Measurements from ENCODE around the gene TDRD9.

TDRD9 gene

GRCh38 chr14:104031384-104031783 is 103.1 kb downstream of the TDRD9 start:
- DNase-seq (ENCODE audit: low read depth in 2 of 2), result no peak

GRCh38 chr14:104034976-104035699 is 106.9 kb downstream of the TDRD9 start:
- DNase-seq (ENCODE audit: low read depth in 2 of 2), result no peak

- DNase-seq (ENCODE audit: low read depth in 2 of 2), result no peak
Measured at GRCh38 chr14:104036212-104036611, 108.0 kb downstream of the TDRD9 start.

- no peak for DNase-seq (ENCODE audit: low read depth in 2 of 2)
Measured at GRCh38 chr14:104037074-104037473, 108.8 kb downstream of the TDRD9 start.

GRCh38 chr14:104037903-104038302 is 109.6 kb downstream of the TDRD9 start:
- no peak for DNase-seq (ENCODE audit: low read depth in 2 of 2)

GRCh38 chr14:104039214-104039613 is 111.0 kb downstream of the TDRD9 start:
- DNase-seq (ENCODE audit: low read depth in 2 of 2), result no peak

- no peak for DNase-seq (ENCODE audit: low read depth in 2 of 2)
Measured at GRCh38 chr14:104040539-104040938, 112.3 kb downstream of the TDRD9 start.

- DNase-seq (ENCODE audit: low read depth in 2 of 2), result no peak
Measured at GRCh38 chr14:104041430-104042104, 113.3 kb downstream of the TDRD9 start.

- DNase-seq (ENCODE audit: low read depth in 2 of 2), result no peak
Measured at GRCh38 chr14:104044016-104044415, 115.8 kb downstream of the TDRD9 start.

- DNase-seq (ENCODE audit: low read depth in 2 of 2), result no peak
Measured at GRCh38 chr14:104047761-104048160, 119.5 kb downstream of the TDRD9 start.

- DNase-seq (ENCODE audit: low read depth in 2 of 2), result no peak
Measured at GRCh38 chr14:104048758-104049507, 120.7 kb downstream of the TDRD9 start.

- no peak for DNase-seq (ENCODE audit: low read depth in 2 of 2)
Measured at GRCh38 chr14:104049576-104050240, 121.5 kb downstream of the TDRD9 start.

- no peak for DNase-seq (ENCODE audit: low read depth in 2 of 2)
Measured at GRCh38 chr14:104051092-104051813, 123.0 kb downstream of the TDRD9 start.

GRCh38 chr14:104054222-104054905 is 126.1 kb downstream of the TDRD9 start:
- DNase-seq (ENCODE audit: low read depth in 2 of 2), result no peak

GRCh38 chr14:104062281-104062680 is 134.0 kb downstream of the TDRD9 start:
- DNase-seq (ENCODE audit: low read depth in 2 of 2), result no peak

GRCh38 chr14:104064003-104064402 is 135.7 kb downstream of the TDRD9 start:
- DNase-seq (ENCODE audit: low read depth in 2 of 2), result no peak

- DNase-seq (ENCODE audit: low read depth in 2 of 2), result no peak
Measured at GRCh38 chr14:104066279-104066678, 138.0 kb downstream of the TDRD9 start.

- no peak for DNase-seq (ENCODE audit: low read depth in 2 of 2)
Measured at GRCh38 chr14:104066719-104067295, 138.6 kb downstream of the TDRD9 start.

GRCh38 chr14:104069541-104069940 is 141.3 kb downstream of the TDRD9 start:
- no peak for DNase-seq (ENCODE audit: low read depth in 2 of 2)

GRCh38 chr14:104072586-104072985 is 144.3 kb downstream of the TDRD9 start:
- no peak for DNase-seq (ENCODE audit: low read depth in 2 of 2)

GRCh38 chr14:104073764-104074163 is 145.5 kb downstream of the TDRD9 start:
- no peak for DNase-seq (ENCODE audit: low read depth in 2 of 2)

Measured in stimulated activated CD8-positive, alpha-beta memory T cell treated with anti-CD3 and anti-CD28 coated beads, Interleukin-7, amount 100 ng/mL, for 4 hours (primary cell).